ENCODE data around the gene CERS6.

DNA sequence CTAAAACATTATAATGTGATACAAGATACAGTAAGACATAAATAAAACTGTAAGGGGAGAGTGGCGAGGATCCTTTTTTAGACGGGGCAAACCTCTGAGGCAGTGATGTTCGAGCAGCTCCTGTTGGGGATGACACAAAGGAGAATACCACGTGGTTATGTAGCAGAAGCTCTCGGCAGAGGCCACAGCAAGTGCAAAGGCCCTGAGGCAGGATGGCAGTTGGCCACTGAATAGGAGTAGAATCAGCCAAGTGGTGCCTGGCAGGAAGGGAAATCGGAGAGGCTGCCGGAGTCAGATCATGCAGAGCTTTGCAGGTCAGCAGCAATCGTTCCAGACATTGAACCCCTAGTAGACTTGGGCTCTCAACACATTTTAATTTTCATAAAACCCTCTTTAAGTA lies 365.5 kb downstream of the CERS6 start:
- TF ChIP-seq GATA3 (IDR thresholded peaks at IDR 0.05; ENCODE audit: low read depth, low read length), result no peak
- no peak for TF ChIP-seq GATA2 (IDR thresholded peaks at IDR 0.05; ENCODE audit: low read depth, low read length)
